ENCODE results near the gene TRIP13.
"Not testable (repeated sequence)": the region's sequence is repeated elsewhere in the genome, so short reads cannot be mapped to it uniquely, and the experiment has no call there.

The TRIP13 gene

DNA sequence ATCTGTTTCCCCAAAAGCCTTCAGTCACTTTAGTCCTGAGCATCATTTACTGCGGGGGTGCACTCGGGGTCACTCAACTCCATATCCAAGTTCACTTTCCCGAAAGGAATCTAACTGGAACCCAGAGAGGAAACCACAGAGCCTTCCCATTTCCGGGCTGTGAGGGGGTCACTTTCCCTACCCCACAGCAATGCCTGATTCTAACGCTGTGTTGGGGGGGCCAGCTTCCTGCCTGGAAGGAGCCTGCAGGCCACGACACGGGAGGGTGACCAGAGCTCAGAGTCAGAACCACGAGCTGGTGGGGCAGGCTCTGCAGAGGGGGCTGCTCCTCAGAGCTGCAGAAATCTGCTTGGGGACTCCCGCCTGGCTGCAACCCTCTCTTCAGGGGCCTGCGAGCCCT lies 20.4 kb upstream of the TRIP13 start:
- no peak for DNase-seq (ENCODE audit: low read depth)

DNA sequence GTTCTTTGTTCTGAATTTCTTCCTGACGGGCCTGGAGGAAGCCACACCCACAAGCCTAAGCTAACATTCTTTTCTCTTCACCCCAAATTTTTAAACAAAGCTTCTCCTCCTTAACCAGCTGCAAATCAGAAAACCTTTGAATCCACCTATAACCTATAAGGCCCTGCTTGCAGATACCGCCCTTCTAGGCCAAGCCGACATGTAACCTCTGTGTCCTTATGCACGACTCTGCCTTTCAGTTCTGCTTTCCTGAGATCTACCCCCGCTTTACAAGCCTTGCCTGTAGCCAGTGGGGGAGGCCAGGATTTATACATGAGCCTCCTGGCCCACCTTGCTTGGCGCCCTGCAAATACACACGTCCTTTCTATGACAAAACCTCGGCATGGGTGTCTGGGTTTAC lies 19.4 kb upstream of the TRIP13 start:
- no peak for DNase-seq (ENCODE audit: low read depth)

DNA sequence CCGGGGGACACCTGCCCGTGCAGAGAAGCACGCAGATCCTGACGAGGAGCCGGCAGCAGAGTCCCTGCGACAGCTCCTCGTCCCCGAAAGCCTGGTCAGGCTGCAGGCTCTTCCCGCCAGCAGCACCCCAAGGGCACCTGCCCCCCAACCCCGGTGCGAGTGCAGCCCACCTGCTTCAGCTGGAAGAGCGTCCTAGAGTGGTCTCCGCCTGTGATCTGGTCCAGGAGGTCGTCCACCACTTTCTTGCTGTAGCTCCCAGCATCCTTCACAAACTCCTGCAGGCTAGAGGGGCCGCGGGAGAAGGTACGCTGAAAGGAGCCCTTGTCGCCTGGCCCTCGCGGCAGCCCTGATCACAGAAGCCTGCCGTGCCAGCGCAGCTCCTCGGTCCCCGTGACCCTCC lies 16.8 kb upstream of the TRIP13 start:
- no peak for DNase-seq (ENCODE audit: low read depth)

DNA sequence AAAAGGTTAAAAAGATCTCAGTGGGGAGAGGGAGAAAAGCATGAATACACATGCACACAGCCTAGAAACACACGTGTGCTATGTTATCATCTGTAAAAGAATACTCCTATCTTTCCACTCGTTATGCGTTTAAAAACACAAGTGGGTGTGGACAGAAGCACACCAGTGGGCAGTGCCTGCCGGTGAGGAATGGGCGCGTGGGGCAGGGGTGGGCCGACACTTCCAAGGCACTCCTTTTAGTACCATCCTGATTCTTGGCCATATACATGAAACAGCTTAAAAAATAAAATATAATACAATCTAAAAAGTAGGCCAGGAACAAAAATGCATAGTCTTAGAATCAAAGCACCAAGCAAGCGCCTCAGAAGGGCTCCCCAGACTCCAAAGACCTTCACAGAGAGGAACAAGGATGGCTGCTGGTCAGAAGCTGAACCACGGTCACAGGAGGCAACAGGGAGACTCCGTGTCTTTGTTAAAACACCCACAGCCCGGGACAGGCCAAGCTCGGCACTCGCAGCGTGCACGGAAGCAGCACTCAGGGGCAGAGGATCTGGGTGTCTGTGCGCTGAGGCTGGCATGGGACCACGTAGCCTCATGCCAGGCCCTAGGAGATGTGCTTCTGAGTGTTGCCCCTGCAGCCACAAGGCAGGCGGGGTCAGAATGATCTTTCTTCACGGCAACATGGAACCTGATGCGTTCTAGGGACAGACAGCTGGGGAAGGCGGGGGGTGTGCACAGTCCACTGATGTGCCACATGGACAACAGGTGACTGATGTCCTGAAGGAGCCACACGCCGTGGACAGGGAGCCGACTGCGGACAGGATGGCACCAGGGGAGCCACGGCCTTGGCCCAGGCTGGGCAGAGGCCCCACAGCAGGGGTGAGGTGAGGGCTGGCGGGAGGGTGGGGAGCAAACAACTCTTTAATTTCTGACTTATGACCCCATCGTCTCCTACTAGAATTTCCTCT lies 16.0 kb upstream of the TRIP13 start:
- no peak for DNase-seq (ENCODE audit: low read depth)

DNA sequence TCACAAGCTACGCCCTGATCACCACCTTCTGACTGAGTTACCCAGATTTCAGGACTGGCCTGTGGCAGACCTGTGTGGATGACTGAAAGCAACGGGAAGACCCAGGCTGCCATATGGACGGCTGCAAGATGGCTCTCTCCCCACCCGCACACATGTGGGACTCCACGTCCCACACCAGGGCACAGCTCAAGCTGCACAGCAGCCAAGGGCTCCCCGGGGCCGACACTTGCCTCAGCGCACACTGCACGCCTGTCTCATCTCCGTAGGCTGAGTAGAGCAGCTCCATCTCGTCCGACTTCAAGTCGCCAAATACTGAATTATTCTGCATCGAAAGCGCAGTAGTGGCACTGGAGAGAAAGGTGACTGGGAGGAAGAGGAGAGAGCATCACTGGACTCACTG lies 14.6 kb upstream of the TRIP13 start:
- no peak for DNase-seq (ENCODE audit: low read depth)

DNA sequence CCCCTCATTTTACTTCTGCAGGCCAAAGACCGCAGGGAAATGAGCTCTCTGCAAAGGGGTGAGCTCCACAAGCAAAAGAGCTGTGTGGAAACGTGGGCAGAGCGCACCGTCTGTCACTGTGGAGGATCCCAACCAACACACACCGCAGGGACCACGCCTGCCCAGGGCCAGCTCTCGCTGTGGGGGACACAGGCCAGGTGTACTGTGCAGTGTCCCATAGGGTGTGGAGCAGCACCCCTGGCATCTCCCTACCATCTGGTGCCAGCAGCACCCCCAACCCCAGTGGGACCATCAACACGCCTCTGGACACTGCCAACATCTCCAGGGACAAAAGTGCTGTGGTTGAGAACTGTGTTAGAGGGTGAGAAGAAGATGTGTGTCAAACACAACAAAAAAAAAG lies 14.0 kb upstream of the TRIP13 start:
- DNase-seq (ENCODE audit: low read depth): not testable (repeated sequence)

DNA sequence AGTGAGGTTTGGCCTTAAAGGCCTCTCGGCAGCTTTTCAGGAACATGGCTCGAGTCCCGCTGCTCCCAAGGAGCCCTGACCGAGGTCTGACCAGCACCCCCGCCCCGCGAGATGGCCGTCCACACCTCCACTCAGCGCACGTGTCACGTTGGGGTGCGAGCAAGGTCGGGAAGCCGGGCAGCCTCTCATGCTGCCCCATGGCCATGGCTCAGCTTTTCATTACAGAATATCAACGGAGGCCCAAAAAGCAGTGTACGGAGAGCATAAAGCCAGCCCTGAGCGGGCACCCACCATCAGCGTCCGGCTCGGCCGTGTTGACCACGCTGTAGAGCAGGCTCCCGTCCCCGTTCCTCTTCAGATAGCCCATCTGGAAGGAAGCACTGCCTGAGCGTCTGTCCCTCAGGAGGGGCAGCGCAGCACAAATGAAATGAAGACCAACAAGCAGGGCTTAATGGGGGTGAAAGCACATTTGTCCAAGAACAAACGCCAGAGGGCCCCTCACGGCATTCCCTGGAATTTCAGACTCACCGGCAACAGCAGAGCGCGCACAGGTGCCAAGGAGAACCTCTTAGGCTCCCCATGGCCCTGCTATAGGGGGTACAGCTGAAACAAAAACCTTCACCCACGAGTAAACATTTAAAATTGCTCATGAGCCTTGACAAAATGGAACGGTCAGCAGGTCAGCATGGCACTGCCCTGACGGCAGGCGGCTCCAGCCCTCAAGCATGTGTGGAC lies 11.7 kb upstream of the TRIP13 start:
- no peak for DNase-seq (ENCODE audit: low read depth)

DNA sequence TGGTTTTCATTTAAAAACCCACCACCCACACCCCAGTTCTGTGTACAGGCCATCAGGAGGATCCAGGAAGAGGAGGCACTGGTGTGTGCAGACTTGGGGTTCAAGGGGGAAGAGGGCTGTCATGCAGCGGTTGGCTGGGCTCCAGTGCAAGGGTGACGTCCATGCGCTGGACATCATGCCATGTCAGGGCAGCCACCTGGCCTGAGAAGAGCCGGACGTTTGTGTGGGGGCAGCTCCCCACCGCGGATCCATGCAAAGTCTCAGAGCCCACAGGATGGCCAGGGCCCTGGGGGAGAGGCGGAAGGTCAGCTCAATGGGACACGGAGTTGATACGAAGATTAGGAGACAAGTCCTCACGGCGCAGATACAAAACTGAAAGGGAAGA lies 11.1 kb upstream of the TRIP13 start:
- no peak for DNase-seq (ENCODE audit: low read depth)

DNA sequence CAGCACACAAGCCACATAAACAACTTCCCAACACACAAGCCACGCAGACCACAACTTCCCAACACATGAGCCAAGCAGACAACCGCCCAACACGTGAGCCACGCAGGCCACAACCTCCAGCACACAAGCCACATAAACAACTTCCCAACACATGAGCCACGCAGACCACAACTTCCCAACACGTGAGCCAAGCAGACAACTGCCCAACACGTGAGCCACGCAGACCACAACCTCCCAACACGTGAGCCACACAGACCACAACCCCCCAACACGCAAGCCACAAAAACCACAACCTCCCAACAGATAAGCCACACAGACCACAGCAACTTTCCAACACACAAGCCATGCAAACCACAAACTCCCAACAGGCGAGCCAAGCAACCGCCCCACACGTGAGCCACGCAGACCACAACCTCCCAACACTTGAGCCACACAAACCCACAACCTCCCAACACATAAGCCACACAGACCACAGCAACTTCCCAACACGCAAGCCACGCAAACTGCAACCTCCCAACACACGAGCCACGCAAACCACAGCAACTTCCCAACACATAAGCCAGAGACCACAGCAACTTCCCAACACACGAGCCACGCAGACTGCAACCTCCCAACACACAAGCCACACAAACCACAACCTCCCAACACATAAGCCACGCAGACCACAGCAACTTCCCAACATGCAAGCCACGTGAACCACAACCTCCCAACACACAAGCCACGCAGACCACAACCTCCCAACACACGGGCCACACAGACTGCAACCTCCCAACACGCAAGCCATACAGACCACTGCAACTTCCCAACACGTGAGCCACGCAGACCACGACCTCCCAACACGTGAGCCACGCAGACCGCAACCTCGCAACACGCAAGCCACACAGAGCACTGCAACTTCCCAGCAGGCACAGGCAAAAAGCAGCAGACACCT lies 10.2 kb upstream of the TRIP13 start:
- DNase-seq (ENCODE audit: low read depth): no peak

DNA sequence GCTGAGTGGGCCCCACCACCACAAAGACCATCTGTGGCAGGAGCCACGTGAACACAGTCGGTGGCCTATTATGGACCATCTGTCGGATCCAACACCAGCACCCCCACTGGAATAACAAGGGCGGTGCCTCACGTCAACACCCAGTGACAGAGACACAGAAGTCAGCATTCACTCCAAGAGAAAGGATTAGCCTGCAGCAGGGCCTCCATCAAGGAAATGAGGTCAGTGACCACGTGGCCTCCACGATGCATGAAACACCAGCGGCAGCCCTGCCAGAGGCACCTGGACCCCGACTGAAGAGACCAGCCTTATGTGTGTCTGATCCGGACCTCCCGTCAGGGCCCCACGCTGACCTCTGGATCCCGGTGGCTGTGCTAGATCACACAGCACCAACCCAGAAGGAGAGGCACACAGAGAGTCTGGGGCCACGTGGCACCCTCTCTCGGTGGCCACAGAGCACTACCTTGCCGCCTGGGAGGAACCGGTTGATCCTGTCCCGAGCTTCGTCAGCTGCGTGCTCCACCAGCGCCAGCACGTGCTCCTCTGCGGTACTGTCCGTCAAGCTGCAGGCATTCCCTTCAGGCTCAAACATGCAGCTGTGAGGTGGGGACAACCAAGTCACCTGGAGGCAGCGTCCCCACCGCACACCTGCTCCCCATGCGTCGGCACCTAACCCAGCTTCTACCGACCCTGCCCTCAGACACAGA lies 9.1 kb upstream of the TRIP13 start:
- DNase-seq (ENCODE audit: low read depth): no peak

DNA sequence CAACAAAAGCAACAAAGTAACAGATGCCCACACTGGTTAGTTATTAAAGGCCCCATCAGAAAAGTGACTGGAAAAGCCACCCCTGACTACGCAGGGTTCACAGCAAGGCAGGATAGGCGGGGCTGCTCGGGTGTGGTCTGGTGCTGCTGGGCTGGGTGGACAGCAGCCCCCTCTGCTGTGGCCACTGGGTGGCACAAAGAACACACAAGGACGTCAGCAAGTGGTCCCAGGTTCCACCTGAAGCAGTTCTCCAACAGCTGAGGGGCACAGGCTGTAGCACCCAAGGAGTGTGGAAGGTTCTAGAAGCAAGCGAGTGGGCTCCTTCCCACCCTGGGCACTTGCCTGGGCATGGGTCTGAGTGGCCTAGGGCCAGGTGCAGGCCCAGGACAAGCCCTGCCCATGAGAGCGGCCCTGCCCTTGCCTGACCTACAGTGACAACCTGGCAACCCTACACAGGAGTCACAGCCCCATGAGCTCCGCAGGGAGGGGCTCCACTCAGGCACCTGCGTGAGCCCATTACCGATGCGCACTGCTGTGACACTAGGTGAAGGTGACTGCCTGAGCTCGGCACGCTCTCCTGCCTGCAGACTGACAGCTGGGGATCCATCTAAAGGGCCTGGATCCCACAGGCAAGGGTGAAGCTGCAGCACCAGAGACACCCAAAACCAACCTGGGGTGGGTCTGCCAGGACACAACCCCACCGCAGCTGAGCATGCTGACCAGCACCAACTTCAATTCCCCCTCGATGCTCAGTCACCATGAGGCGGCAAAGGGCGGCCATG lies 8.1 kb upstream of the TRIP13 start:
- DNase-seq (ENCODE audit: low read depth): no peak

DNA sequence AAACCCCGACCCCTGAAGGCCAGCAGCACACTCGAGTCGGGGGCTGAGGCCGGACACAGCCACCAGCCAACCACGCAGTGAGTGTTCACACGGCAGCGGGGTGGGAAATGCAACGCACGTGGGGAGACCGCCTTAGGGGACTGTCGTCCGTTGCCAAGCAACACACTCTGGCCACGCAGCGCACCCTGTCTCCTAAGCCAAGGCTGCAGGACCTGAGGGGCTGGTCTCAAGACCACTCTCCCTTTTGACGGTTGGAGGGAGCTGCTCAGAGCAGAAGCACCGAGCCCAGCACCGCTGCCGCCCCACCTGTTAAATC lies 7.6 kb upstream of the TRIP13 start:
- no peak for DNase-seq (ENCODE audit: low read depth)

DNA sequence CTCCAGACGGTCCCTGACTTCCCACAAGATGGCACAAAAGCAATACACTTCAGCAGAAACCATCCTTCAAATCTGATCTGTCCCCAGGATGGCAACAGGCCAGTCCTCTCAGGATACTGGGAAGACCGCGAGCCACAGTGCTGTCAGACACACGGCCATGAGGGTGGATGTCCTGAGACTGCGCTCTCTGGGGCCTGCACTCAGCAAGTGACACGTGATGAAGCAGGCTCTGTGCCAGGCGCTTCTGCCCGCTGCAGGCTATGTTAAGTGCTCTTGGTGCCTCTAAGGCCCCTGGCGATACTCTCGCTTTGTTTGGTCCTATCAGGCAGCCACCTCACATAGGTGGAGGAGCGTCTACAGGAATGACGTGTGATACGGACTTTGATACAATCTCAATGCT lies 7.2 kb upstream of the TRIP13 start:
- no peak for DNase-seq (ENCODE audit: low read depth)

DNA sequence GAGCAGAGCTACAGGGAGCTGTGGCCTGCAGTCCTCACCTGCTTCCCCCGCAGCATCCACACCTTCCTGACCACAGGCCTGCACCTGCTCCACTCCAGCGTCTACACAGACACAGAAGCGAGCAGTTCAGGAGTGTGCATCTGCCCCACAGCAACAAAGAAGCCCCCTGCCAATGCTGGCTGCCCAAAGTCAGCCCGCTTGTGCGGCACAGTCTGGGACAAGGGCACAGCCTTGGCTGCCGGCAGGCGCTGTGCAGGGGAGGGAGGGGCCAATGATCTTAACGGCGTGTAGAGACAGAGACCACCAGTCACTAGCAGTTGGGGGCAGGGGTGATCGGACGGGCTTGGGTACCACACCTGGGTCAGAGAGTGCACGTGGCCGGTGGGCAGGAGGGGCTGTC lies 6.6 kb upstream of the TRIP13 start:
- no peak for DNase-seq (ENCODE audit: low read depth)

DNA sequence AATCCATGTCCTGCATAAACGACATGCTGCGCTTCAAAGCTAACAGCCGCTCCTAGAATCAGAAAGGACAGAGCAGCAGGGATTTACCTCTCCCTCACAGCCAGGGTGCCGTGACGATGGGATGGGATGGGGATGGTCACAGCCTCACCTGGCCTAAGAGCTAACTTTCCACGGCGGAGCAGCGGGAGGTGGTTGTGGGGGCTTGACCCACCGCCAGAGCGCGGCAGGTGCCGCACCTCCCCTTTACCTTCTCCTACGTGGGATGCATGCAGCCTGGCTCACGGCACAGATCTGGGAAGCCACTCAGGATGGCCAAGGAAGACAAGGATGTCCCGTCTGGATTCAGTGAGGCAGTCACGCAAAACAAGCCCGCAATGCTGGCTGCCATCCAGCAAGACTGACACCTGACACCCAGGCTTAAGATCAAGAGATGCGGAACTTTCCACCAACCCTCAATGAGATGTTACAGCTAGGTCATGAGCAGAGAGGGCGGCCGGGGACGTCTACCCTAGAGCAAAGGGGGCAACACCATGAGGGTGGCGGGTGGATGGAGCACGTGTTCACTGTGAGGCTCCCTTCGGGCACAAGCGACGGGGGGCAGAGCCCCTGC lies 5.9 kb upstream of the TRIP13 start:
- DNase-seq (ENCODE audit: low read depth): no peak

DNA sequence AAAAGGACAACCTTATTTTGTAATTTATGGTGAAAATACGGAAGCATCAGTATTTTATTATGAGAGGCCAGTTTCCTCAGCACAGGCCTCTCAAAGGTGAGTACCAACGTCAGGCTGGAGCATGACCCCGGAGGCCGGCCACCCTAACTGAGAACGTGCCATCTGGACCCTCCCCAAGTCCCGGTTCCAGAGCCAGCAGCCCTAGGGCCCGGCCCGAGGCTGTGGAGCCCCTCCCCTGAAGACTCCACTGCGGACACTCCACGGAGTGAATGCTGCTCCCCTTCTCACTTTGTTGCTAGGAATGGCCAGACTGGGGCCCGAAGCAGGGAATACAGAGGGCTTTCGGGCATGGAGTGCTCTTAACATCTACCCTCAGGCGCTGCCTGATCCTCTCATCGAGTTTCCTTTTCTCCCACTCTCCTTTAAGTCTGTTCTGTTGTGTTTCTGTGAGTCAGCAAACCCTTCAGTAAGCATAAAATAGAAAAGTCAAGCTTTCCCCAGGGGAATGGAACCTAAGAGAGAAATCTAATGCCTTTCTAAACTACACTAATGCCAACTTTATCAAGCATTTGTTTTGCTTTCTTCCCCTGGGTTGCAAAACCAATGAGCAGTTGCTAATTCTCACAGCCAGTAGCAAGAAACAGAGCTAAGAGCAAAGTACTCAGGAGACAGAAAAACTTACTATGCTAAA lies 4.6 kb upstream of the TRIP13 start:
- DNase-seq (ENCODE audit: low read depth): no peak

DNA sequence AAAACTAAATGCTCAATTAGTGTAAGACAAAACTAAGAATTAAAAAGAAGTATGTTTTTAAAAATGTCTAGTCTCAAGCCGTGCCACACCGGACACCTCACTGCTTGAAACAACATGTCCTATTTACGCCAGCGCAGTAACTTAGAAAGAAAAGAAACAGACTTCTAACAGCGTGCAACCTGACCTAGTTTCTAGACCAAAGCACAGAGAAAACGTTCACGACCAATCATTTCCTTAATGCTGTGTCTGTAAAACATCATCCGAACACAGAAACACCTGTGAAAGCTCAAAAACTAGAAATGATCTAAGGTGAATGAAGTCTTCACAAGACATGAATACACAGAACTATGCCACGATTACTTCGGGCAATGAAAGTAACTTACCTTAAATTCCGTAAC lies 4.0 kb upstream of the TRIP13 start:
- no peak for DNase-seq (ENCODE audit: low read depth)

DNA sequence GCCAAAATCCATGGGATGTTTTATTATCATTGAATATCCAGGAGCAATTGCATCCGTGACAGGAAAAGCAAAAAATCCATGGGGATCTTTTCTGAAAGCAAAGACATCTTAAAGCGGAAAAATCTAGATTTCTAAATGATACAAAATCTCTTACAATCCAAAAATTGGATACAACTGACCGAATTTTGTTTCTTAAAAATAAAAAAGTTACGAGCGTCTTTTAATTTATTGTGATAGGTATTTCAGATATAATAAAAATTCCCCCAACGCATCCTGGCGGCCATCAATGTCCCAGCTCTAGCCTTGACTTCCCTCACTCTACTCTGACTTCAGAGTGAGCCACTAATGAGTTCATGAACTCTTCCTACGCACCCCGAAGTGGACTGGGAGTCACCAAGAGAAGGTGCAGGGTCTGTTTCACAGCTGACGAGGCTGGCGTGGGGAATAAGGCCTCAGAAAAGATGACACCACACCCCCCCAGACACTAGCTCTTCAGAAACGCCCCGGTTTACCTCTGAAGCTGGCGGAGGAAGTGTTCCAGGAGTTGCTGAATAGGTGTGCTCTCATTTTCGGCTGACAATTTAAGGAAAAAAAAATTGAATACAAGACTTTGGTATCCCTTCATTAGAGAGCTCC lies 3.5 kb upstream of the TRIP13 start:
- DNase-seq (ENCODE audit: low read depth): no peak

DNA sequence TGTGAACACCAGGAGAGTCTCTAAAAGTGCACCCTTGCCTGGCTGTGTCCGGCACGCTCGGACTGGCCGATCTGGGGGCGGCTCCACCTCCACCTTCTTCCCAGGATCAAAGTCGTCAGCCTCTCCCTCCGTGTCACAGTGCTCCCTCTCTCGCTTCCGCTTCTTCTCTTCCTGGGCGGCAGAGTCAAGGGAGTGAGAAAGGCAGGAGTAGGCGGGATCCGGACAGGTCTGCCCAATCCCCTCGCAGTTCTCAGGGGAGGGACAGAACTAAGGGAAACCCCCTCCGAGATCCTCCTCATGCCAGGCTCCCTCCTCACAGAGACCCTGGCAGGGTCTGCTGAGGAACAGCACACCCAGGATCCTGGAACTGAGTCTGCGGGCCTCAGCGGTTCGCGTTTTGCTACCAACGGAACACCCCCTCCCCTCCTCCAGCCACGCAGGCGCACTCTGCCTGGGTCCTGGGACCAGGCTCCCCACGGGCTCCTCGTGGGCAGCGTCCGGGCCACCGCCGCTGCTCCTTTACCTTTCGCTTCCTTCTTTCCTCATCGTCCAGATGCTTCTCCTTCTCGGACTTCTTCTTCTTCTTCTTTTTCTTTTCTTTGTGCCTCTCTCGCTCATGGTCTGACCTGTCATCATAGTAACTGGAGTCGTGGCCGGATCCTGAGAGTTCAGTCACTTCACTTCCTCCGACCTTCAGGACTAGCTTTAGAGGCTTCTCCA lies 1.4 kb upstream of the TRIP13 start:
- DNase-seq (ENCODE audit: low read depth): no peak

All from activated T-cell treated with anti-CD3 and anti-CD28 coated beads for 24 hours (primary cell).